Mammary epithelial cell (primary cell): ENCODE data around the gene ETV4.

Experiments
- CTCF ChIP-seq, 2 donors: IDR thresholded peaks in 1 of 2; conservative IDR thresholded peaks in 1 of 2; 2 replicates each; pipeline ENCODE4 v1.5.1; 2011 to 2012; ENCODE audit warnings: inconsistent platforms in 2 of 2, low read length in 2 of 2, mild to moderate bottlenecking in 2 of 2, control low read depth in 1 of 2, low read depth in 1 of 2; ENCODE audit not compliant: insufficient read depth in 1 of 2; ENCODE audit errors: extremely low read depth in 1 of 2
- EZH2 ChIP-seq: IDR thresholded peaks from 2 replicates; pipeline ENCODE4 v1.6.1; 2012; ENCODE audit warnings: low read length, inconsistent platforms, borderline replicate concordance

GRCh38 chr17:43545383-43545632 is 832 bp downstream of the ETV4 start:
- no peak for TF ChIP-seq CTCF (conservative IDR thresholded peaks at IDR 0.05 in 1 of 2, IDR thresholded peaks at IDR 0.05 in 1 of 2; ENCODE audit: extremely low read depth in 1 of 2, insufficient read depth in 1 of 2, low read depth in 1 of 2, low read length in 2 of 2)
- no peak for TF ChIP-seq EZH2
